ENCODE measurements around the gene MPHOSPH9.
A peak's percentile ranks its signal among the peaks of the same experiment; 100 is the strongest.

Gene MPHOSPH9, protein sequence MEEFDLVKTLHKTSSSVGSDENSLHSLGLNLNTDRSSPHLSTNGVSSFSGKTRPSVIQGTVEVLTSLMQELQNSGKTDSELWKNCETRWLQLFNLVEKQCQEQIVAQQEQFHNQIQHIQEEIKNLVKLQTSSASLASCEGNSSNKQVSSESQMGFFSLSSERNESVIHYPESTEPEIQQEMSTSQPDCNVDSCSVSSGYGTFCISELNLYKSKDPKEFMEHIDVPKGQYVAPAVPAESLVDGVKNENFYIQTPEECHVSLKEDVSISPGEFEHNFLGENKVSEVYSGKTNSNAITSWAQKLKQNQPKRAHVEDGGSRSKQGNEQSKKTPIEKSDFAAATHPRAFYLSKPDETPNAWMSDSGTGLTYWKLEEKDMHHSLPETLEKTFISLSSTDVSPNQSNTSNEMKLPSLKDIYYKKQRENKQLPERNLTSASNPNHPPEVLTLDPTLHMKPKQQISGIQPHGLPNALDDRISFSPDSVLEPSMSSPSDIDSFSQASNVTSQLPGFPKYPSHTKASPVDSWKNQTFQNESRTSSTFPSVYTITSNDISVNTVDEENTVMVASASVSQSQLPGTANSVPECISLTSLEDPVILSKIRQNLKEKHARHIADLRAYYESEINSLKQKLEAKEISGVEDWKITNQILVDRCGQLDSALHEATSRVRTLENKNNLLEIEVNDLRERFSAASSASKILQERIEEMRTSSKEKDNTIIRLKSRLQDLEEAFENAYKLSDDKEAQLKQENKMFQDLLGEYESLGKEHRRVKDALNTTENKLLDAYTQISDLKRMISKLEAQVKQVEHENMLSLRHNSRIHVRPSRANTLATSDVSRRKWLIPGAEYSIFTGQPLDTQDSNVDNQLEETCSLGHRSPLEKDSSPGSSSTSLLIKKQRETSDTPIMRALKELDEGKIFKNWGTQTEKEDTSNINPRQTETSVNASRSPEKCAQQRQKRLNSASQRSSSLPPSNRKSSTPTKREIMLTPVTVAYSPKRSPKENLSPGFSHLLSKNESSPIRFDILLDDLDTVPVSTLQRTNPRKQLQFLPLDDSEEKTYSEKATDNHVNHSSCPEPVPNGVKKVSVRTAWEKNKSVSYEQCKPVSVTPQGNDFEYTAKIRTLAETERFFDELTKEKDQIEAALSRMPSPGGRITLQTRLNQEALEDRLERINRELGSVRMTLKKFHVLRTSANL
- 67.2 to 83.0 reads per million in 2 donors for total RNA-seq

DNA sequence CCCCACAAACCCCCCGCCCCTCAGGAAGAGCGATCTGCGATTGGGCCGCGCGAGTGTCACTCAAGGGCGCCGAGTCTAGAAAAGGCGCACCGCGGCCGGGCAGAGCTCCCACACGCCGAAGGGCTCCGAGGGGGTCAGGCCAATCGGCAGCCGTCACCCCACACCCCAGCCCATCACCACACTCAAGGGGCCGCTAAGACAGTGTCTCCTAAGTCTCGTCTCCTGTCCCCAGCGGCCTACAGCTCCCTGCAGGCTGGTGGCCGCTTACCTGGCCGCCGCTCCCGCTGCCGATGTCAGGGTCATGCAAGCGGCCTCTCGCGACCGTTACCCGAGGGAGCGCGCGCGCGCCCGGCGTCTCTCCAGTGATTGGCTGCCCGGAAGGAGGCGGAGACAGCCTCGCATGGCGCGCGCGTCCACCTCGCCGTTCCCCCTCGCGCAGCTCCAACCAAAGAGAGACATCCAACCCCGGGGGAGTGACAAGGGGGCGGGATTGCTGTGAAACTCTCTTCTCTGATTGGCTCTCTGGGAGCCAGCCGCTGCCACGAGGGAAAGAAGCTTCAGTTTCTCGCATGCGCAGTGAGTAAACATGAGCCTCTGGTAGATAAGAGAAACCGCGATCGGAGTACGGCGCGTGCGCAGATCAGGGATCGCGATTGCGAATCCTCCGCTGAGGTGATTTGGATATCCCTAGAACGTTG lies at the start of gene MPHOSPH9, which contains the start of gene MTRFR:
Gene MPHOSPH9, minus strand, starts transcription at position 335 of the 698 bp plus-strand sequence. CDS start 2,777 bp downstream, outside the sequence.
Gene MTRFR, plus strand, starts transcription at position 630 of the 698 bp plus-strand sequence. CDS start 20,239 bp downstream, outside the sequence.
- DNase-seq, result peak; percentile 95

DNA sequence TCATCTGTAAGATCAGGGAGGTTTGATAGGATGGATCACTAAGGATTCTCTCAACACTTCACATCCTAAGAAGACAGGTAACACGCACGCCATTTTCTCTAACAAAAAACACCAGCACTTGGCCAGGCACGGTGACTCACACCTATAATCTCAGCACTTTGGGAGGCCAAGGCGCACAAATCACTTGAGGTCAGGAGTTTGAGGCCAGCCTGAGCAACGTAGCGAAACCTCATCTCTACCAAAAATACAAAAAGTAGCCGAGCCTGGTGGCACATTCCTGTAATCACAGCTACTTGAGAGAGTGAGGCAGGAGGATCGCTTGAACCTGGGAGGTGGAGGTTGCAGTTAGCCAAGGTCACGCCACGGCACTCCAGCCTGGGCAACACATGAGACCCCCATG lies 49.2 kb upstream of the MPHOSPH9 start:
- DNase-seq, result no peak

DNA sequence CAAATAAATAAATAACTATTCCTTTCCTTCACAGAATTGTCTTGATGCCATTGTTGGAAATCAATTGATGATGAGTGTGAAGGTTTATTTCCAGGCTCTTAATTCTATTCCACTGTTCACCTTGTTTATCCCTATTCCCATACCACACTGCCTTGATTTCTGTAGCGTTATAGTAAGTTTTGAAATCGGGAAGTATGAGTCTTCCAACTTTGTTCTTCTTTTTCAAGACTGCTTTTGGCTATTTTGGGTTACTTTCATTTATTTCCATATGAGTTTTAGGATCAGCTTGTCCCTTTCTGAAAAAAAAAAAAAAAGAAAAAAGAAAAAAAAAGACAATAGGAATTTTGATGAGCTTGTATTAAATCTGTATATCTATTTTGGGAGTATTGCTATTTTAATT lies 48.0 kb upstream of the MPHOSPH9 start:
- no peak for DNase-seq

DNA sequence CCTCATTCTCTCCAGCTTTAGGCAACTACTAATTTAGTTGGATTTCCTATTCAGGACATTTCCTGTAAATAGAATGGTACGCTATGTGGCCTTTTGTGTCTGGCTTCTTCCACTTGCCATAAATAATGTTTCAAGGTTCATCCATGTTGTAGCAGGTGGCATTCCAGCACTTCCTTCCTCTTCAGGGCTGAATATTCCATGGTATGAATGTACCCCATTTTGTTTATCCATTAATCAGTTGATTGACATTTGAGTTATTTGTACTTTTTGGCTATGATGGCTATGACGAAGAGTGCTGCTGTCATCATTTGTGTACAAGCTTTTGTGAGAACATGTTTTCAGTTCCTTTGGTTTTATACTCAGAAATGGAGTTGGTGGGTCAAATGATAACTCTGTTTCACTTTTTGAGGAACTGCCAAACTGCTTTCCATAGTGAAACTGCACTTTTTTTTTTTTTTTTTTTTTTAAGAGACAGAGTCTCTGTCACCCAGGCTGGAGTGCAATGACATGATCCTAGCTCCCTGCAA lies 45.2 kb upstream of the MPHOSPH9 start:
- no peak for DNase-seq

DNA sequence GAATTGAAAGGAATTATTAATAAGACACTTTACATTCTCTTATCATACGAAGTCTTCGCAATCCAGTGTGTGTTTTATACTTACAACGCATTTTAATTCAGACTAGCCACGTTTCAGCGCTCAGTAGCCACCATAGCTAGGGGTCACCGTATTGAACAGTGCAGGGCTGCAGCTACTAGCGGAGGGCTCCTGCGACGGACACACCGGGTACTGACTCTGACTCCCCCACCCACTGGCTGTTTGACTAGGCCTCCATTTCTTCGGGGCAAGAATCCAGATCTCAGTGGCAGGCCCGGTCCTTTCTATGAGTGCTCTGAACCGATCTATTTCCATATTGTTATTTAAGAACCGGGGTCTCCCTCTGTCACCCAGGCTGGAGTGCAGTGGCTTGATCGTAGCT lies 40.2 kb upstream of the MPHOSPH9 start:
- DNase-seq, result no peak

DNA sequence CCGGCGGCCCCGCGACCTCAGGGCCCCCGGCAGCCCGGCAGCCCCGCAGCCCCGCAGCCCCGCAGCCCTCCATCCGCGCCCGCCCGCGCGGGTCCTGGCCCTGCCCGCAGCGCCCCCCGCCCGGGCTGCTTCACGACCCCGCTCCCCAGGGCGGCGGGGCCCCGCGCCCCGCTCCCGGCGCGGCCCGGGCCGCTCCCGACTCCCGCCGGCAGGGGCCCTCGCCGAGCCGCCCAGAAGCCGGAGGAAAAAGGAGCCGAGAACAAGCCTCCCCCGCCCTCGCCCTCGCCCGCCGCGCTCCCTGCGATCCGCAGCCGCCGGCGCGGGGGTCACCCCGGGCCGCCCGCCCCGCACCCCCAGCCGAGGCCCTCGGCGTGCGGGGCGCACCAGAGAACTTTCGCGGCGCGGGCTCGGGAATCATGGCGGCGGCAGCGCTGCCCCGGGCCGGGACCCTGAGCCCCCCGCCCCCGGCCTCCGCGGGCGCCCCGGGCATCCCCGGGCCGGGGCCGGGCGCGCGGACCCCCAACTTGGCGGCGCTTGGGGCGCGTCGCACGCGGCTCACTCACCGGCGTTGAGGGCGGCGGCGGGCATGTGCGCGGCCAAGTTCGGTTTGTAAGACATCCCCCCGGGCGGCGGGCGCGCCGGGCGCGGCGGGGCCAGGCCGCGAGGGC lies 38.2 kb upstream of the MPHOSPH9 start:
- DNase-seq, result peak; percentile 66

DNA sequence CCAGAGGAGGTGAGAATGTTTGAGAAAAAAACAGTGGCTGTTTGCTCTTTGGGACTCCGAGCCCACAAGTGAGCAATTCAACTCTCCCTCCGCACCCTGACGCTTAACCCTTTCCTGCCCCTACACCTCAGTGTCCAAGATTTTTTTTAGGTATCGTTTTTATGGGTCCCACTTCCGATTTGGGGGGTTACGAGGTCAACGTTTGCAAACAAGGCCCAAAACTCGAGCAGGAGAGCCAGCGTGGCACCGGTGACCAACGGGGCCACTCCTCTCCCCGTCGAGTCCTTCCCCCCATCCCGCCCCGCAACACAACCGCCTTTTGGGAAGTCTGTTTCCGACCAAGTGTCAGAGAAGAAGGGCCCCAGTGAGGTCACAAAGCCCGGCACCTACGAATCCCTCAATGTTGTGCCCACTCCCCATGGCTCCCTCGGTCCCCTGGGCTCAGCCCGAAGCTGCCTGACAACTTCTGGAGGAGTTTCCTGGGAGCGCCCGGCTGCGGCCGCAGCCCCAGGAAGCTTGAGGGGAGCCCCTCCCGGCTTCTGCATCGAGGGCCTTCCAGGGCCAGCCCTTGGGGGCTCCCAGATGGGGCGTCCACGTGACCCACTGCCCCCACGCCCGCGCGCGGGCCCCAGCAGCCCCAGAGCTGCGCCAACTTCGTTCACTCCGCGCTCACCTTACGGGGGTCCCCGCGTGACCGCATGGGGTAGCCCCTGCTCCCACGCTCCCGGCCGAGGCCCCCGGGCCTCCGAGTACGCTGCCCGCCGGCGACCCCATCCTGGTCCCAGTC lies 37.5 kb upstream of the MPHOSPH9 start:
- no peak for DNase-seq

DNA sequence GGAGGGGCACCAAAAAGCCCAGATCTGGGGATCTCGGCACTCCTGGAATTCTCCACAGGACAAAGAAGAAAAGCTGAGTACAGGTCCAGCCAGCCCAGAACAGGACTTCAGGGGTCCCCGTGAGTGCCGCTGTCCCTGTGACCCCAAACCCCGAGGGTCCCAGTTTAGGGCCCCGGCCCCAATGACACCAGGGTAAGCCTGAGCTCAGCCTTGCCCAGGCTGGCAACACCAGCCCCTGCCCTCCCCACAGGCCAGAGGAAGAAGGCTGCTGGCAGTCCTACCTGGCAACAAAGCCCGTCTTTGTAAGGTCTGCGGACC lies 36.9 kb upstream of the MPHOSPH9 start:
- DNase-seq, result no peak

DNA sequence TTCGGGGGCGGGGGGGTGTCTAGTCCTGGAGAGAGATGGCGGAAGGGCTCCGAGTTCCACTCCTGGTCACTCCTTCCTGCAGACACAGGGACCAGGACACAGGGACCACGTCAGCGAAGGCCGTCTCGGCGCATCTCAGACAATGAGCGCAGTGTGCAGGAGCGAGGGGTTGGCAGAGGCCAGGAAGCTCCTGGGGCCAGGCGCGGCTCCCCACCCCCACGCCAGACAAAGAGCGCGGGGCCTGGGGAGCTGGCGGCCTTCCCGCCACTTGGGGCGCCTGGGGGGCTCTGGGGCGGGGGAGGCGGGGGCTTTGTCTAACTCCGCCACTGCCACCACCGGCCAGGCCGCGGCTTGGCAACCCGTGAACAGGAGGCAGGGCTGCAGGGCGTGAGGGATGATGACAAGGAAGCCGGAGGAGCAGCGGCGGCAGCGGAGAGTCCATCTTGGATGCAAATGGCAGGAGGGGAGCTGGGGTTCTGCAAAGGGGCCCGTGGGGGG lies 36.5 kb upstream of the MPHOSPH9 start:
- peak; percentile 16 for DNase-seq

DNA sequence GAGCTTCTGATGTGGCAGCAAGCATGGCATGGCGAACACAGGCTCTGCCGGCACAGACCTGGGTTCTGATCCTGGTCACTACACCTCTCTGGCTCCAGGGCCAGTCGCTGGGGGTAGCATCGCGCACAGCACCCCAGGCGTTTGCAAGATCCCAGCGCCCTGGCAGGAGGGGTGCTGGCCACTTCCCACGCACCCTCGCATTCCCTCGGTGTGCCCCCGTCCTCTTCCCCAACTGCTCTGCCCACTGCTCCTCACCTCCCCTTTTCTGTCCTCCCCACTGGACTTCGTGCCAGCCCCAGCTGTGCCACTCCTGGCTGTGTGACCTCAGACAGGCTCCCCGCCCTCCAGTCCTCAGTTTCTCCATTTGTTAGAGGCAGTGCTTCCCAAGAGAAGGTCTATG lies 35.9 kb upstream of the MPHOSPH9 start:
- DNase-seq, result no peak

DNA sequence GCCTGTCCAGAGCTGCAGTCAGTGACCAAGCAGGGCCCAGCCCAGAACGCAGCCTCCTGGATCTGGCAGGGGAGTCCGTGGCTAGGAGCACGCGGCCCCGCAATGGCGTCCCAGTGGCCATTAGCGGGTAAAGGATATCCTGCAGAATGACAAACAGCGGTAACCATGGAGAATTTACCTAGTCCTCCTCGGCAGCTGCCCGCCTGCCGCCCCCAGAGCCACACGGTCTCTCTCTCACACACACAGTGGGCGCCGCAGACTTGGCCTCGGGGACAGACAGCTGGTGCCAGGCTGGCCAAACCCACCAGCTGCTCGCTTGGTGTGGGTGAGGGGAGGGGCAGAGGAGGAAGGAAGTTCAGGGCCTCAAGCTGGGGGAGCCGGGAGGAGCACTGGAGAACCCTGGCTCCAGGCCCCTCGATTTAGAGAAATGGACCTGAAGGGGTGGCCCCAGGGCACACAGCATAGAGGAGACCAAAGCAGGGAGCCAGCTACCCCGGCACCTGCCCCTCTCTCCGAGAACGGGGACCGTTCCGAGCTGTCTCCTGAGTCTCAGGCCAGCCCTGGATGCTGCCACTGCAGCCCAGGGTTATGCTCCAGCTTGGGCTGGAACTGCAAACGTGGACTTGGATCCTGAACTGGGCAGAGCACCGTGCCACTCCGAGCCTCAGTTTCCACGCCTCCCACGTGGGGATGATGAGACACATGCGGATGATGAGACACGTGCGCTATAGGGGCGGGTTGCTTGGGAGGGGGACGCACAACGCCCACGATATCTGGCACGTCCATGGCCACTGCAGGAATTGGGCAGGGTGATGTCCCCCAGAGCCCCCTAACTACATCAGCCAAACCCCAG lies 35.3 kb upstream of the MPHOSPH9 start:
- no peak for DNase-seq

DNA sequence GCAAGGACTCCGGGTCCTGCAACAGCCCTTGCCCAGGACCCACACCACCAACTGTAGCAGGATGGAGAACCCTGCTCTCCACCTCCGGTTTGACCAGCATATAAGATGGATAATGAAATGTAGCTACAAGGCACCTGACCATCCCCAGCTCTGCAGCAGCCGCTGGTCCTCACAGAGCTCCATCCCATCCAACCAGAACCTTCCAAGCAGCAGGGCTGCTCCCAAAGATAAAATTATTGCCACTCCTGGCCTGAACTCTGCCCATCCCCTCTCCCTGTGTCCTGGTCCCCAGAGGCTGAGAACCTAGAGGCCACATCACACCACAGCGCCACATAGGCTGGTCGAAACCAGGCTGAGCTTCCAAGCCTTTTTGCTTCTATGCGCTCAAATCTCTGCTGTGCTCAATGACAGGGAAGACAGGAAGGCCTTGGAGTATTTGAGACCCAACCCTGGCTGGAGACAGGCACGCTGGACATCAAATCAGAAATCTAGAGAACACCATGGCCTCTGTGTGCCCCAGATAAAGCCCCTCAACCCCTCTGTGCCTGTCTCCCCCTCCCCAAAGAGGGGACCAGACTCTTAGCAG lies 34.5 kb upstream of the MPHOSPH9 start:
- no peak for DNase-seq

DNA sequence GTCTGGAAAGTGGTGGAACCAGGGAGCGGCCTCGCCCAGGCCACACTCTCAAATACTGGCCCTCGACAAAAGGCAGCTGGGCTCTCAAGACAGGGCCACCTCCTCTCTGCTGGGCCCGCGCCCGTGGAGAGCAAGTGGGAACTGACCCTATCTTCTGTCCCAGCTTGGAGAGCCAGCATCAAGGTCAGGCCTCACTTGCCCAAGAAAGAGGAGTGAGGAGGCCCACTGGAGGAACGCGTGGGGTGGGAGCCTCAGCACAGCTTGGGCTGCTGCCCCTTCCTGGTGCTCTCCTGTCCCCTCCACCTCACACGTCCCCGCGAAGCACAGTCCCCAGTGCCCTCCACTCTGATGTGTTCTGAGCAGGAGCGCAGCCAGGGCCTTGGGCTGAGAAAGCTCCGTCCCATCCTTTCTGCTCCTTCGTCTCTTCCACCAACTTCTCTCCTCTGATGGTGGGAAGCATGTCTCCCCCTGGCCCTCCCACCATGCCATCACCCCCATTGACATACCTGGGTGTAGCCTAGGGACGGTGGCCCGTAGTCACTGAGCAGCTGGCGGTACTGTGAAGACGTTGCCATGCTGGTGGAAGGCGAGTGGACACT lies 33.8 kb upstream of the MPHOSPH9 start:
- no peak for DNase-seq

DNA sequence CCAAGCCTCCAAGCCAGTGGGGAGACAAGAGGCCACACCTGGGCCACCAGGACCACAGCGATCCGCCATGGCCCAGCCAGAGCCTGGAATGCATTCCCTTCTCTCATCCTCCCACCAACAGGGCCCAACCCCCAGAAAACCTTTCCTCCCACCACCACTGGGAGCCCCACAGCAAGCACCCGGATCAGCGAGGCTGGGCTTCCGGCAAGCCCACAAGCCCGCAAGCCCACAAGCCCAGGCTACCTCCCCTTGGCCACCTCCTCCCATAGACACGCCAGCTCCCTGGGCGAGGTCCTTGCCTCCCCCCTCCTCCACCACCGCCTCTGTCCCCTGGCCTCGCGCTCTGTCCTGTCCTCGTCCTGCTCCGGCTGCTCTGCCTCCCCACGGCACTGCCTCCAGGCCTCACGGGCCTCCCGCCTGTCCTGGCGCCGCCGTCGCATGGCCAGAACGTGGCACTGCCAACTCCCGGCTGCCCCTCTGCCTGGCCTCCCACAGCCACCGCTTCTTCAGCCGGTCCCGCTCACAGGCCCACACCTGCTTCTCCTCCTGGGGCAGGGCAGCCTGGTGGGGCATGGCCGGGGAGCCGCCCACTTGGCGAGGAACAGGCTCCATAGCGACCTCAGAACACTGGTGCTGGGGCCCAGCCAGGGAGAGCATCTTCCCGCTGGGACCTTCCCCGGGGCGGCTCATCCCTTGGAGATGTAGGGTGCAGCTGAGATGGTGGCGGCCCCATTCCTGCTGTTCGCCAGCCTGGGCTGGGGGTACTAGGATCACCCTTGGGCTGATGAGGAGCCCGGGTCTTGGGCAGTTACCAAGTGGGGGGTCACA lies 33.1 kb upstream of the MPHOSPH9 start:
- no peak for DNase-seq

DNA sequence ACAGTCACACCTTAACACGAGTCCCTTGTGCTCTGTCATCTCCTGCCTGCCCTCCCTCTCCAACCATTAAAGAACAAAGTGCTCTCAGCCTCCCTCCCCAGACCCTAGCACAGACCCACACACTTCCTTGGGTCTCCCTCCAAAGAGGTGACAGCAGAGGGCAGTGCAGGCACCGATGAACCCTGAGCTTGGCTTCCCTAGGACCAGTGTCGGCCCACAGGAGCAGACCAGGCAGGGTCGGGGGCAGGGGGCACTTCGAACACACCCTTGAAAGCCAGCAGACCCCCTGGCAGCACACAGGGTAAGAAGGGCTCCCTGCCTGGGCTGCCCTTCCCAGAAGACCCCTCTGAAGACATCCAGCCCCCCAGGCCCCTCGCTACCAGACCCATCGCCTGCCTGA lies 31.7 kb upstream of the MPHOSPH9 start:
- DNase-seq, result no peak

DNA sequence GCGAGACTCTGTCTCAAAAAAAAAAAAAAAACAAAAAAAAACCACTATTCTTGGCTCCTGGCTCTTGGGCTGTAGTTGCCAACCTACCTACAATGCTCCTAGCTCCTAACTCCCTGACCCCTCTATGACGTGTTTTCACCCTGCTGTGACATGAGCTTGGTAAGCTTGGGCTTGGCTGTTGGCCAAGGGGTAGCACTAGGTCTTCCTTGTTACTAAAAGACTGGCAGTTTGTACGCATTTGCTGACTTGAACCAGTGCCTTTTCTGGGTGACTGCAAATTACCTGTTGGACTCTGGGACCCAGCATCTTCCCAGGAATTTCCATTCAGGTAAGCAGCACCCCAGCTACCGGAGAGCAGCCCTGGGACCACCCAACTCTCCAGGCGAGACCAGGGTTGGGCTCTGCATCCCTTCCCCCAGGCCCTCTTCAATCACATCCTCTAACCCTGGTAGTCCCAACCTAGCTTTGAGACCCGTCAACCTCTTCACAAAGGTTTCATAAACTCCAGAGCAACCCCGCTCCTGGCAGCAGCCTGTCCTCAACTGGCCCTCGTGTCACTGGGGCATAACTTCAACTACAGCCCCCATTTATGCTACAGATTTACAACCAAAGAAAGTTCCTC lies 30.4 kb upstream of the MPHOSPH9 start:
- no peak for DNase-seq

DNA sequence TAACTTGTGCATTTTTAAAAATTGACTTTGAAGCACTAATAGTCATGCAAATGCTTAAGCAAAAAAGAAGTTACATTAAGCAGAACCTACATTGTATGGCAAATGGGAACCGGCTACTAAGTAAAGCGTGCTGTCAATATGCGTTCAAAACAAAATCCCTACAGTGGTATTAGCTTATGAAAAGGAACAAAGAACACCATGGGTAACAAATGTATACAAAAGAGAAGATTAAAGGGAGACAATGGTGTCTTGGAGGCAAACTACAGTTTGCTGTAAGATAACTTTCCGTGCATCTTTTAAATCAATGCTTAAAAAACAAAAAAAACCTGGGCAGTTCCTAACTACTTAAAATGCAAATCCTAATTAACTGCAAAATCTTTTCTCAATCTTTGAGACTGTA lies 28.3 kb upstream of the MPHOSPH9 start:
- no peak for DNase-seq

Measured in T-helper 9 cell (primary cell).